ENCODE results near the gene LMO7. TPM values are rescaled to one million over a fixed set of nuclear protein-coding genes. Genes with fewer than 3 reads are reported as not detected.

LMO7 gene
- total RNA-seq, 1 donor from 2014 or later = 73.3 TPM

GRCh38 chr13:75647126-75647784, 11.1 kb downstream of the LMO7 start:
- H3K4me3 Mint-ChIP-seq = no peak overlapping the region
- peaks cover 6% of the 10 kb centered on the region for H3K36me3 Mint-ChIP-seq
- no peak overlapping the region for H3K27ac Mint-ChIP-seq
- DNase-seq (ENCODE audit: extremely low spot score, unreplicated experiment) = no peak
- H3K4me1 Mint-ChIP-seq (ENCODE audit: unreplicated experiment) = no peaks in the 10 kb centered on the region
- H3K27me3 Mint-ChIP-seq = no peaks in the 10 kb centered on the region
- no peak for TF ChIP-seq CTCF (conservative IDR thresholded peaks at IDR 0.05)
- peaks cover 4% of the 10 kb centered on the region for H3K9me3 Mint-ChIP-seq

GRCh38 chr13:75648446-75648845, 12.3 kb downstream of the LMO7 start:
- H3K4me3 Mint-ChIP-seq = no peak overlapping the region
- H3K9me3 Mint-ChIP-seq = peaks cover 4% of the 10 kb centered on the region
- H3K27me3 Mint-ChIP-seq = no peaks in the 10 kb centered on the region
- H3K36me3 Mint-ChIP-seq = peaks cover 6% of the 10 kb centered on the region
- H3K27ac Mint-ChIP-seq = no peak overlapping the region
- H3K4me1 Mint-ChIP-seq (ENCODE audit: unreplicated experiment) = no peaks in the 10 kb centered on the region
- TF ChIP-seq CTCF (conservative IDR thresholded peaks at IDR 0.05) = no peak
- no peak for DNase-seq (ENCODE audit: extremely low spot score, unreplicated experiment)

GRCh38 chr13:75651013-75651412, 14.9 kb downstream of the LMO7 start:
- Mint-ChIP-seq H3K9me3 (peaks cover 4% of the 10 kb centered on the region), H3K27me3 (no peaks in the 10 kb centered on the region), H3K4me1 (ENCODE audit: unreplicated experiment) (no peaks in the 10 kb centered on the region), H3K4me3 (no peak overlapping the region), H3K27ac (no peak overlapping the region), H3K36me3 (peaks cover 10% of the 10 kb centered on the region)
- no peak for TF ChIP-seq CTCF (conservative IDR thresholded peaks at IDR 0.05)
- no peak for DNase-seq (ENCODE audit: extremely low spot score, unreplicated experiment)

- no peaks in the 10 kb centered on the region for H3K4me1 Mint-ChIP-seq (ENCODE audit: unreplicated experiment)
Measured at GRCh38 chr13:75652726-75653125, 16.6 kb downstream of the LMO7 start.

GRCh38 chr13:75656425-75656989, 20.4 kb downstream of the LMO7 start:
- no peak for DNase-seq (ENCODE audit: extremely low spot score, unreplicated experiment)
- no peak for TF ChIP-seq CTCF (conservative IDR thresholded peaks at IDR 0.05)
- Mint-ChIP-seq H3K27ac (no peak overlapping the region), H3K27me3 (no peaks in the 10 kb centered on the region), H3K9me3 (no peaks in the 10 kb centered on the region), H3K36me3 (peaks cover 10% of the 10 kb centered on the region), H3K4me3 (no peak overlapping the region), H3K4me1 (ENCODE audit: unreplicated experiment) (no peaks in the 10 kb centered on the region)

More at GRCh38 chr13:75652726-75653125, 16.6 kb downstream of the LMO7 start:
- peaks cover 4% of the 10 kb centered on the region for H3K9me3 Mint-ChIP-seq
- H3K27me3 Mint-ChIP-seq = no peaks in the 10 kb centered on the region
- TF ChIP-seq CTCF (conservative IDR thresholded peaks at IDR 0.05) = no peak
- H3K27ac Mint-ChIP-seq = no peak overlapping the region
- H3K36me3 Mint-ChIP-seq = peaks cover 7% of the 10 kb centered on the region
- no peak overlapping the region for H3K4me3 Mint-ChIP-seq
- DNase-seq (ENCODE audit: extremely low spot score, unreplicated experiment) = no peak
